NCI-H510A treated with DMSO at 0.1 percent for 48 hours (cell line): ENCODE results near the gene WDHD1.
"Not testable (repeated sequence)": the region's sequence is repeated elsewhere in the genome, so short reads cannot be mapped to it uniquely, and the experiment has no call there.

Source experiments
- DNase-seq: peaks from one replicate; lab custom pipeline; 2025; lab: John Stamatoyannopoulos, UW

WDHD1 gene

GRCh38 chr14:54906075-54906474 lies 120.8 kb downstream of the WDHD1 start:
- DNase-seq: no peak

DNA sequence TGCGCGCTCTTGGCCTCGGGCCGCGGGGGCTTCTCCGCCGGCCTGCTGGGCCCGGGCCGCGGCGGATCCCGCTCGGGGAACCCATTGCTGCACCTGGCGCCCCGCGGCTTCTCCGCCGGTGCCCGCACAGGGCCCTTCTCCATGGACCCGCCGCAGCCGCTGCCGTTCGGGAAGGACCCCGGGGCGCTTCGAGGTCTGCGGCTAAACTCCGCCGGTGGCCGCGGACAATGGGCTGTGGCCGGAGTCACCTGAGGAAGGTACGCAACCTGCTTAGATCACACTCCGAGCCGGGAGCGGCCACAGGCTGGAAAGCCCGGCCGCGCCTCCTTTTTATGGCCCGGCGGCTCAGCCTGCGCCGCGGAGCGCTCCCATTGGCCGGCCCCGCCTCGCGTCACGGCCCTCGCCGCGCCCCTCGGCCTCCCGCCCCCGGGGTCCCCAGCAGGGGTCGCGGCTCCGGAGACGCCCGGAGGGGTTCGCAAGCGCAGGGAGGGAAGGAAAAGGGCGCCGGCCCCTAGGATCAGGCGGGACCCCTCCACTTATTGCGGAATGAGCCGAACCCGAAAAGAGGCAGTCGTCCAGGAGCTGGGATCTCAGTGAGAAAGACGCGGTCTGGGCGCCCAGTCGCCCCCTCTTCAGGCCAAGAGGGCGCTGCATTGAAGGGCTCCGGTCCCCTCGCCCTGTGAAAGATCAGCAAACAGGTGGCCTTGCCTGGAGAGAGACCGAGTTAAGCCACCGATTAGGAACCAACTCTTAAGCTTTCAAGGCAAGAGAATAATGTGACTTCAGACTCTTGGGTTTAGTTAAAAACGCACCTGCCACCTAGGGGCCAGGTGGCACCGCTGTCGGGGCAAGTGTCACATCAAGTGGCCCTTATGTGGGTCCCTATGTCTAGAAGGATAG lies 124.1 kb downstream of the WDHD1 start, which contains the start of gene GCH1:
Gene GCH1 (minus strand): TSS at position 306 of the 900 bp plus-strand sequence. CDS start 163 bp downstream, at position 143.
- DNase-seq: peak; percentile 92

DNA sequence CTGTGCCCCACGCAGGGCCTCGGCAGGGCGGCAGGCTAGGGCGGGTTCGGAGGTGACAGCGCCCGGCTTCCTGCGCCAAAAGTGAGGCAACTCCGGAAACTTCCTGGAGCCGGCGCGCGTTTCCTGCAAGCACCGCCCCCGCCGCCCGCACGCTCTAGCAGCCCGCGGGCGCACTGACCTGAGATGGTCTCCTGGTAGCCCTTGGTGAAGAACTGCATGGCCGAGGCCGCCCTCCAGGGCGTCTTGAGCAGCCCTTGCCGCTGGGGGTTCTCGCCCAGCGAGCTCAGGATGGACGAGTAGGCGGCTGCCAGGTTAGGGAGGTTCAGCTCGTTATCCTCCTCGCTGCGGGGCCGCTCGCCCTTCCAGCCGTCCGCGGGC lies 124.8 kb downstream of the WDHD1 start:
- peak; percentile 48 for DNase-seq

GRCh38 chr14:54901380-54902142 lies 125.3 kb downstream of the WDHD1 start:
- DNase-seq: no peak

GRCh38 chr14:54899573-54899972 lies 127.3 kb downstream of the WDHD1 start:
- DNase-seq: no peak

DNA sequence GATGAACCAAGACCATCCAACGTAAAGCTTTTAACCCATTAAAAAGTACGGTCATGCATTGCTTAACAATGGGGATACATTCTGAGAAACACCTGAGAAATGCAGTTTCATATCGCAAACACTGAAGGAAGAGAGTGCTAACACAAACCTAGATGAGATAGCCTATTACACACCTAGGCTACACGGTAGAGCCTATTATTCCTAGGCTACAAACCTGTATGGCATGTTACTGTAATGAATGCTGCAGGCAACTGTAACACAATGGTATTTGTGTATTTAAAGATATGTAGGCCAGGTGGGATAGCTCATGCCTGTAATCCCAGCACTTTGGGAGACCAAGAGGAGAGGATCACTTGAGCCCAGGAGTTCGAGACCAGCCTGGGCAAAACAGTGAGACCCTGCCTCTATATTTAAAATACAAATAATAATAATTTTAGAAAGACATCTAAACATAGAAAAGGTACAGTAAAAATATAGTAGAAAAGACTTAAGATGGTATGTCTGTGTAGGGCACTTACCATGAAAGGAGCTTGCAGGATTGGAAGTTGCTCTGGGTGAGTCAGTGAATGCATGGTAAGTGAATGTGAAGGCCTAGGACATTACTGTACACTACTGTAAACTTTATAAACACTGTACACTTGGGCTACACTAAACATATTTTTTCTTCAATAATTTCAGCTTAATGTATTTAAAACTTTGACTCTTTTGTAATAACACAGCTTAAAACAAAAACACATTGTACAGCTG lies 128.9 kb downstream of the WDHD1 start:
- DNase-seq: not testable (repeated sequence)

GRCh38 chr14:54895683-54896082 lies 131.2 kb downstream of the WDHD1 start:
- DNase-seq: no peak

DNA sequence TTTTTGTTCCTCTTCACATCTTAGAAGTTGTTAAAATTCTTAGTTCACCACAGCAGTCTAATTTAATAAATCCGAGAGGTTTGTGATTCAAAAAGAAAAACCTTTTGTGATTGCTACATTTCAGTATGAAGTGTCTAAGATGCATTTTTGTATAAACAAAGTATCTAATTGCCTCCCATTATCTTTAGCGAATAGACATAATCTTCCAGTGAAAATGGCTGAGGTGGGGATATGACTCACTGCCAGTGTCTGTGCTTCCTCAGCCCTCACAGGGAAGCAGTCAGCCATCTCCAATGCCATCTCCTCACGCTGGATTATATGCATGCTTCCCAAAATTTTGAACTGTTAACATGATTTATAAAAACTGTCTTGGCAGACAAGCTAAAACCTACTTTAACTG lies 131.9 kb downstream of the WDHD1 start:
- no peak for DNase-seq

DNA sequence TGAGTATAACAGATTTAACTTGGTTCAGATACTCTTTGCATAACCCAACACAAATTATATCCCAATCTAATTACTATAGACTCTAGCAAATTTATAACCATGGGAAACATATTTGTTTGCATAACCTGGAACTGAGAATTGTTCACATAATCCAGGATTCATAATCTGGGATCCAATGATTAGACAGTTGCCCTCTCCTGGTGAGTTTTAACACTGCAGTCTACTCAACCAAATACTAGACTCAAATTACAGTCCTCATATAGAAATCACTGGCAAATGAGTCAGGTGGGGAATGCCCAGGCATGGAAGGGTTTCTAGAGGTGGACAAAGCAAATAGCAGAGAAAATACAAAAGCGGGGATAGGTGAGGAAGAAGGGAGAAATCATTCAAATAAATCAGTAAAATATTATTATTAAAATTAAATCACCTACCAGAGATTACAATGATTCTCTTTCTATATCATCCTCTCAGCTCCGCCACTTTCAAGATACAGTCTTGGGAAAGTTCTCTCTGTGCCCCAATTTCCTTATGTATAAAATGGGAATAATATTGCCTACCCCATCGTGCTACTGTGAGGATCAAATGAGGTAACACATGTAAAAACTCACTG lies 133.6 kb downstream of the WDHD1 start:
- peak; percentile 71 for DNase-seq

- no peak for DNase-seq
Measured at GRCh38 chr14:54891471-54892245, 135.2 kb downstream of the WDHD1 start.

DNA sequence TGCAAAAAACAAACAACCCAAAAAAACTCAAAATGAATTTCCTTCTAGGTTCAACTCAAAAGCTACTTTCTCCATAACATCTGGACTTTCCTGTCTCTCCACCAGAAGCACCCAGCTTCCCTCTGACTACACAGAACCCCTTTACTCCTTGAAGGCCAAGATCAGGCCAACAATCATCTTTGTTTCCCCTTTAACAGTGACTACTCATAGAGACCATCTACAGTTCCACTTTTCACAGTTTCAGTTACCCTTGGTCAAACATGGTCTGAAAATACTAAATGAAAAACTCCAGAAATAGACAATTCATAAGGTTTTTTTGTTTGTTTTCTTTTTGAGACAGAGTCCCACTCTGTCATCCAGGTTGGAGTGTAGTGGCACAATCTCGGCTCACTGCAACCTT lies 136.1 kb downstream of the WDHD1 start:
- no peak for DNase-seq

DNA sequence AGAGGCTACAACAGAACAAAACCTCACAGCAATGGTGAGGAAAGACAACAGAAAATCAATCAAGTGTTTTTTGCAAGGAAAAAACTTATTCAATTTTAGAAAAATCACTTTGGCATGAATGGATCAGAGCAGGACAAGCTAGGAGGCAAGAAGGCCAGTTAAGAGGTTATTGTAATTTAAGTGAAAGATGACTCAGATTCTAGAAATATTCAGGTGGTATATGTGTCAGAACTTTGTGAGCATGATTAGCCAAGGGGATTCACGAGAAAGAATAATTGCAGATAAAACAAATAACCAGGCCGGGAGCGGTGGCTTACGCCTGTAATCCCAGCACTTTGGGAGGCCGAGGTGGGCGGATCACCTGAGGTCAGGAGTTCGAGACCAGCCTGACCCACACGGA lies 137.0 kb downstream of the WDHD1 start:
- DNase-seq: no peak
